GM19397 (cell line): ENCODE results near the gene HOXB6.

Experiments
- ATAC-seq: cut with Tn5 transposase; IDR thresholded peaks from one replicate; pipeline ENCODE4 v1.9.1; 2021; ENCODE audit warnings: mild to moderate bottlenecking, moderate library complexity; ENCODE audit not compliant: unreplicated experiment

Gene HOXB6

DNA sequence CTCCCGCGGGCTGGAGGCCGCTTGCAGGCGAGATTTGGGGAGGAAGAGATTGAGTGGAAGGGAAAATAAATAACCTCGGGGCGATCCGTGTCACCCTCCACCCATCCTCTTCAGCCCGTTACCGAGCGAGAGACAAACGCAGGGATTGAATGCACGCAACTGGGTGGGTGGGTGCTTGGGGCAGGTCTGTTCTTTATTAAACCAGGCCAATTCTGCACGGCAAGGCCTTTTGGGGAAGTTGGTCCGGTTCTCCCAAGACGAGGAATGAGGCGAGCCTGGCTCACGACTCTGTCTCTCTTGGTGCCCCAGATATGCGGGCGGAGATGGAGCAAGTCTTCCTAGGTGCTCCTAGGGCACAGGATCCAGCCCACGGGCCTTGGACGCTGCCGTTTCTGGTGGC, 6.4 kb upstream of the HOXB6 start:
- ATAC-seq, result no peak

DNA sequence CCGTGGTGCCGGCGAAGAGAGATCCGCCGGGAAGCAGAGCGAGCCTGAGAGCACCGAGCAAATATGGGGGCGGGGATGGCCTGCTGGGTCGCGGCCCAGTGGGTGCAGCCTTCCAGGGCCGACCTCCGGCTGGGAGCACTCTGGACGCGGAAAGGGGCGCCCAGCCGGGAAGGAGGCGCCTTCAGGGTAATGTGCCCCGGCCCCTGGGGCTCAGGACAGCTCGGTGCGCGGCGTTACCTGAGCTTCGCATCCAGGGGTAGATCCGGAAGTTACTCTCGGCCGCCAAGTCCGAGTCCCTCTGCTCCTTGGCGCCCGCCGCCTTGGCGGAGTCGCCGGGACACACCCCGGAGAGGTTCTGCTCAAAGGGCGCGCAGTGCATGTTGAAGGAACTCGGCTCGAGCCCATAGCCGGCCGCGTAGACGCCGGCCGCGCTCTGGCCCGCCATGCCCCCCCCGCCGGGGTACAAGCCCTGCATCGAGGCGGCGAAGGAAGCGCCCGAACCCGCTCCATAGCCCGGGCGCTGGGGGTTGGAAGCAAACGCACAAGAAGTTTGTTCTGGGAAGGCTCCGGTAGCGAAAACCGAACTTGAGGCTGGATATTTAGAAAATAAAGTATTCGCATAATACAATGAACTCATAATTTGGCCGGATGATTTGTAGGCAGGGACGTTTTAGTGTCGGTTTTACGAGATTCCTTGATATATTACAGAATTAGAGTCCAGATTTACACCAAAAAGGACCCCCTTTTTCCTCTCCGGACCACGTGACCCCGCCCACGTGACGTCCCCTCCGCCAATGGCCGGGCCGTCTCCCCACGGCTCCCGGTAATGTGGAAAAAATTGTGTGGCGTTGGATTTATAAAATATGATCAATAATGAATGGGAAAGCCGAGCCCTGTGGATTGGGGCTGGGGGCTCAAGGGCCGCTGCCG, 5.8 kb upstream of the HOXB6 start, which contains the start of gene HOXB7:
HOXB7 (minus strand) TSS at position 736 of the 930 bp plus-strand sequence; CDS start at position 637, 99 bp downstream.
- no peak for ATAC-seq

- ATAC-seq, result no peak
Measured at GRCh38 chr17:48609759-48610281, 5.0 kb upstream of the HOXB6 start.

DNA sequence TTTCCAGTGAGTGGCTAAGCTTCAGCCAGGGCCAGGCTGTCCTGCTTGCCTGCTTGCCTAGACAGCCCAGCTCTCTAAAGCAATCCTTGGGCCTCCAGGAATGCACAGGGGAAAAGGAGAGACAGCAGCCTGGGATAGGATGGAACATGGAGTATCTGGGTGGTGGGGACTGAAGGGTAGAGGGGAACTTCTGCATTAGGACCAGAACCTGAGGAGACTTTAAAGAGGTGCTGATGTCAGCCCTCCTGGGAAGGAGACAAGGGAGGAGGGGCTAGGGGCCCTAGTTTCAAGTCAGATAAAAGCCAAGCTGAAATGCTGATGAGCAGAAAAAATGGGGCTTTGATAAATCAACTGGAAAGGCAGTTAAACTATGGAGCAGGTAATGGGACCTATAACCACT, 4.2 kb upstream of the HOXB6 start:
- ATAC-seq, result no peak

DNA sequence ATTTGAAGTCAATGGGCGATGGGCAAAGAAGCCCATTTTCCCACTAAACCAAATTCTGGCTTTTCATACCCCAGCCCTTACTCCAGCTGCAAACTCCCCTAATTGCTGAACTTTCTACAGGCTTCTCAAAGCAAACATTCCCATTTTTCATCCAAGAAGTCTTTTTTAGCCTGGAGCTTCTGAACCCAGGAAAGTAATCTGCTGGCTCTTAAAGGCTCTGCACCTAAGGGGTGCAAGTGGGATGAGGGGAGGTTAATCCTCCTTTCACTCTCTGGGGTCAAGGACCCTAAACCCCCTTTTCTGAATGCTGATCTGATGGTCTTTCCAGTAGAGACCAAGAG, 3.7 kb upstream of the HOXB6 start:
- ATAC-seq, result no peak

DNA sequence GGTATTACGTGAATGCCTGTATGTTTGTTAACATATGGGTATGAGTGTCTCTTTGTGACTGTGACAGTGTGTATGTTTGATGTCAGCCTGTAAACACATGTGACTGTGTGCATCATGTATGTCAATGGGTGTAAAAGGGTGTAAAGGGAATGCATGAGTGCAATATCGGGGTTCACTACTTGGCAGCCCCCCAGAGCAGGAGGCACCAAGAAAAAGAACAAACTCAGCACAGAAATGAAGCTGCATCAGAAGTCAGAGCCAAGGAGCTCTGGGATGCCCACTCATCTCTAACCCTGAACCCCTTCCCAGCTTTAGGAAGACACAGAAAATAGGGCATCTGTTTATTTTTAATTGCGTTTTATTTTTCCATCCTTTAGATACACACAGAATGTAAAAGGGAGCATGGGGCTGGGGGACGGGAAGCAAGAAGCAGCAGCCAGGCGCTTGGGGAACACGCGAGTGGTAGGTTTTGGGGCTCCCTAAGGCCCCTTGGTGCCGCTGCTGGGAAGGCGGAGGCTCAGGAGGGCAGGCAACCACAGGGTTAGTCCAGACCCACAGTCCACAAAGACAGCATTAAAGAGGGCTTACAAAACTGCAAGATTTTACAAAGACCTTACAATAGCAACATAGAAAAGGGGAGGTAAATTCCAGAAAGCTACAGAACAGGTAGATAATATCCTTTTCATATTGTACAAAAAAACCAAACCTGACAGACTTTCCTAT, 2.3 kb upstream of the HOXB6 start:
- ATAC-seq, result no peak

- ATAC-seq, result no peak
Measured at GRCh38 chr17:48605991-48606891, 1.5 kb upstream of the HOXB6 start.

DNA sequence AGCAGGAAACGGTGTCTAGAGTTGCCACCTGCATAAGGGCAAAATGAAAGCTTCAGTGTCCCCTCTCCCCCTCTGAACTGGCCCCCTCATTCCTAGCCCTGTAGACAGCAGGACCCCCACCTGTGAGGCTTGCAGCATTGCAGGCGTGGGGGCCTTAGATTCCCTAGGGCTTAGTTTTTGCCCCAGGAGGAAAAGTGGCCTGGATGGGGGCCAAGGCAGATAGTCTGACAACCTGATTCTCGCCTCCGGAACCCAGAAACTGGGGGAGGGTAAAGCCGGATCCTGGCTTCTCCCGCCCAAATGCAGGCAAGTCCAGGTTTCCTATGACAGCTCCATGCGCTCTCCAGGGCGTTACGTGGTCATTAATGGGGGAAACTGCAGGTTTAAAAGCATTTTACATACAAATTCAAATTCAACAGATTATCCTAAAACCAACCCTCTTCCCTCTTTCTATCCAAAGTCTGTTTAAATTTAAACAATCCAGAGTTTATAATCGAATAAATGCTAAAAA, 678 bp upstream of the HOXB6 start:
- no peak for ATAC-seq

- ATAC-seq, result no peak
Measured at GRCh38 chr17:48603959-48604769, 622 bp downstream of the HOXB6 start.

DNA sequence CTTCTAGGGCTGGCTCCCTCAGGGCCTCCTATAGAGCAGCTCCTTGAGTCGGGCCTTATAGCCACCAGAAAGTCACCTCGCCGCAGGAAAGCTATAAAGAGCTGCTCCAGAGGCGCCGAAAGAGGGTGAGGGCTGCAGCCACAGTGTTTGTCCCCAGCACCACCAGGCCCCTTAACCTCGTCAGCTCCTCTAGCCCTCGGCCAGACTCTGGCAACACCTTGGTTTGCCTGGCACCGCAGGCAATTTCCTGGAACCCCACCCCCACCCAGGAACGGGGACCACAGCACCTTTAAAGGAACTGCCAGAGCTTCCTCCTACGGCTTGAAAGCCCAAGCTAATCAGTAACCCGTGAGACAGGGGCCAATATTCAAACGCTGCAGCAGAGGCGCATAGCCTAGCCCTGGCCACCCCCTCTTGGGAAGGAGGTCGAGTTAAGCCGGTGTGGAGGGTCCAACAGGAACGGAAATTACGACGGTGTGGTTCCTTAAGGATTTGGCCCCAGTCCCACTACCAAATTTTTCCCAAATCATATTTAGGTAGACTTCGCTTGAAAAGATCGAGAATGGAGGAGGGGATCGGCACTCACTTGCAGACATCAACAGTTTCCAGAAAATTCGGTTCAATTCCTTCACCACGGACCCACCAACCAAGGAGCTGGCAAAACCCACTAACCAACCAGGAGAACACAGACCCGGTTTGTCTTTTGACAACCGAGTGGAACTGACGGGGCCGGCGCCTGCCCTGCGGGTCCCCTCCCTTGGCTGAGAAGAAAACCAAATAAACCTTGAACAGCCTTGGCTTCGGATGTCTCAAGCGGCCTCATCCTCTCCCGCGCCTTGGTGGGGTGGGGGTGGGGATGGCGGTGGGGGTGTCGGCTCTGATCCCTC, 3.0 kb downstream of the HOXB6 start:
- ATAC-seq, result no peak

DNA sequence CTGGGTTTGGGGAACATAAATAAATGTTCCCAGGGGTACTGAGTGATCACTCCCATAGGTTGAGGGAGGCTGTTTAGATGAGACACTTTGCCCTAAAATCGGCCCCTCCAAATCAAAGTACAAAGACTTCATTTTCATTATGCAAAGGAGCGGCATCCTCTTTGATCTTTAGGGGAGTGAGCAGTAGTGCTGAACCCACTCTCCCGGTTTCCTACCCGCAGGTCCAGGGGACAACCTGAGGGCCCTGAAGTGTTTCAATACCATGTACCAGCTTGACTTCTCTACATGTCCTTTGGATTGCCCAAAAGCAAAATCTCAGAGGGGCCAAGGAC, 3.6 kb downstream of the HOXB6 start:
- no peak for ATAC-seq

GRCh38 chr17:48600244-48601098, 4.3 kb downstream of the HOXB6 start:
- no peak for ATAC-seq

DNA sequence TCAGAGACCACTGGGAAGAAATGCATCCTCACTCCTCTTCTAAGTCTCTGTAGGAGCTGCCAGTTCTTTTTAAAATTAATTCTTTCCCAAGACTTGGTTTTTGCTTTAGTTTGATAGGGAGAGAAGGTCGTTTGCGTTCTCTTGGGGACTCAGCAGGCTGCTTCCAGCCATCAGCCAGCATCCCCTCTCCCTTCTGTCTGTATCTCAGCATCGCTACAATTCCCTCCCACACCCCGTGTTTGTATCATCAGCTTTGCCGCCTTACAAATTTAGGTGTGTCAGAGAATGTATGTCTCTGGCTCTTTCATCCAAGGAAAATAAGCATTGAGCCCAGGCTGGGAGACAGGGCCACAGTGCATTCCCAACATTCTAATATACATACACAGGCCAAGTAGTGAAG, 5.4 kb downstream of the HOXB6 start:
- no peak for ATAC-seq

GRCh38 chr17:48598736-48599135, 6.0 kb downstream of the HOXB6 start:
- ATAC-seq, result no peak

- ATAC-seq, result peak; percentile 35
Measured at GRCh38 chr17:48597778-48598631, 6.8 kb downstream of the HOXB6 start.

DNA sequence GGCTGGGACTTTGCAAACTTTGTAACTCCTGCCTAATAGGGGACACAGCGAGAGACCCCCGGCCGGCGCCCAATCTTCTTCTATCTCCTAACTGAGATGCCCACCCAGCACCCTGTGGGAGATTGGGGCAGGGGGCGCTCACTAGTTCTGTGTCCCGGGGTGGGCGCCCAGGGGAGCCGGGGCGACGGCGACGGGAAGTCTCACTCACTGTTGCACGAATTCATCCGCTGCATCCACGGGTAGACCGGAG, 7.3 kb downstream of the HOXB6 start:
- no peak for ATAC-seq

DNA sequence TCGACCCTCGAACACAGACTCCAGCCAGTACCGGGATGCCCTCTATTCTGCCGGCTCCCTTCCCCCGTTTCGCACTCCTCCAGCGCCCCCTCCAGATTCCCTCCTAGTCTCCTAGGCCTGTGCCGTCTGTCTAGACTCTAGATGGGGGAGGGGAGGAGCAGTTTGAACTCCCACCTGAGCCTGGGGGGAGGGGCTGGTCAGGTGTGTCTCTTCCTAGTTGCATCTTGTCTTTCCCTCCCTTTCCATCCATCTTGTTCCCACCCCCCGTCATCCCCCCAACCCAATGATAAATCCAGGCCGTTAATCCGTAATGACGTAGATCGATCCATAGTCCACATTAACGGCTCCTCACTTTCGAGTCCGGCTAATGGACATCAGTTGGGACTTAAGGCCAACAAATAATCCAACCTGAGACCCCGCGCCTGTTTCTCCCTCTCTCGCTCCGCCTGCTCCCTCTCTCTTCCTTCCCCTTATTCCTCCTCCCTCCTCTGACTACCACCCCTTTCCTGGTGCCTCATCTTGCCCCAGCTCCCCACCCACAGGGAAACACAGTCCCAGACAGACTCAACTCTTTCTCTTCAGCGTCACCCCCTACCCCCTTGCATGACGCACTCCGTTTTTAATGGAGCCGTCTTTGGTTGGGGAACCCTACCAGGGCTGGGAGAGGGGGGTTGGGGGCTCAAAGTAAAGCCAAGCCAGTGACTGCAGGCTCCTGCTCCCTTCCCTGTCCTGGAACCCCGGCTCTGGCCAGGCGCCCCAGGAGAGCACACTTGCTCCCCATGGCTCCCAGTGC, 7.9 kb downstream of the HOXB6 start:
- ATAC-seq, result no peak
